ENCODE results near the gene SNED1. TPM values are rescaled to one million over a fixed set of nuclear protein-coding genes. Genes with fewer than 3 reads are reported as not detected.

SNED1 gene
- total RNA-seq, 1 donor from 2014 or later: 18.5 TPM

GRCh38 chr2:241123816-241124536 lies 125.6 kb downstream of the SNED1 start:
- DNase-seq (ENCODE audit: low read depth): no peak

GRCh38 chr2:241125626-241126025 lies 127.2 kb downstream of the SNED1 start:
- no peak for DNase-seq (ENCODE audit: low read depth)

DNA sequence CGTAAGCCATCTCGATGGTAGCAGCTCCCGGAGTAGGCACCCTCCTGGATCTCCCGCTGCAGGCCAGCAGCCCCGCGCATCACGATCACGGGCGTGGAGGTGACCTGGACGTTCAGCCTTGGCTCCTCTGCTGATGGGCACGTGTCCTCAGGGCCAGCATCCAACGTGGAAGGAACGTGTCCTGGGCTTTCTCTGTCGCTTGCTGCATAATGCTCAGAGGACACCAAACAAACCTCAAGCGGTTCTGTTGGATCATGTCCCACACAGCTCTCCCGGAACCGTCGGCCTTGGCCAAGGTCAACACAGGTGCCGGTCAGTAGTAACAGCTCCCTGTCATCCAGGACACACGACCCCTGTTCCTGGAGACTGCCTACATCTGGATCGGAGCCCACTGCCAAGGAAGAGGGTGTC lies 127.8 kb downstream of the SNED1 start:
- no peak for DNase-seq (ENCODE audit: low read depth)

- DNase-seq (ENCODE audit: low read depth): no peak
These were observed 128.4 kb downstream of the SNED1 start for GRCh38 chr2:241126771-241127202.

DNA sequence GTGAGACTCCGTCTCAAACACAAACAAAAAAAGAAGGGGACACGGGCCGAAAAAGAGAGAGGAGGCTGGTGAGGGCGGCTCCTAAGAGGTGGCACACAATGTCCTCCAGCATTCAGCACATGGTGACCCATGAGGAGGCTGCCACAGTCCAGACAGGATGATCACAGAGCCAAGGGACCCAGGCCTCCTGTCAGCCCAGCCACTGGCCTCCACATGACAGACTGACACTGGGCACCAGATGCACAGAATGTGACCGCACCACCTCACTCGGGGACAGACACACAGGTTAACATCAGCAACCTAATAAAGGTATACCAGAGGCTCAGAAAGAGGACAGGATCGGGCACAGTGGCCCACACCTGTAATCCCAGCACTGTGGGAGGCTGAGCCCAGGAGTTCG lies 129.8 kb downstream of the SNED1 start:
- DNase-seq (ENCODE audit: low read depth): no peak

DNA sequence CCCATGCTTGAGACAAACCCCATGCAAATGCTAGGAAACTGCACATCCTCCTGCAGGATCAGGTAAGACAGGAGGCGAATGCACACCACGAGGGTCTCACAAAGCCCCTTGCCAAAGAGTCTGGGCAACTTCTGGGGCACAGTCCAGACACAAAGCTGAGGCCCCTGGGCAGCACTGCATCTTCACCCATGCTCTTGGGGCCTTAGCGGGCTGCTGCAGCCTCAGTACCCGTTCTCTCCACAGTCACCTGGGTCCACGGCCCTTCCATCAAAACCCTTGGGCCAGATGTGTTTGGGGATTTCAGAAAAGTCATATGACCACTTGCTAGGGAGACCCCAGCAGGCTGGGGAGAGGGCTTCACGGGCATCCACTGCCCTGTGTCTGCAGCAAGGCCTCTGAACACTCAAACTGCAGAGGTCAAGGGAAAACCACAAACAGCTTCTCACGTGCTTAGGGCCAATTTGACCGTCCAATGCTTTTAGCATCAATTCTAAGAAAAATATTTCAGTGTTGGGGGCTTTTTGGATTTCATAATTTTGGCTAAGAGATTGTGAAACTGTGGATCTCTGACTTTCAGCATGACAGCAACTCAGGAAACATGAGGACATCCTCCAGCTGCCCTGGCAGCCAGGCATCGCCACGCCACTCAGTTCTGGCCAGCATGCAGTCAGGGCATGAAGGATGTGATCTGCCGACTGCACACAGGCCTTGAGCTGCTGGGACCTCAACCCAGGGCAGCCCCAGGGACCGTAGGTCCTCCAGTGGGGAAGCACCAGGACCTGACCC lies 130.9 kb downstream of the SNED1 start:
- no peak for DNase-seq (ENCODE audit: low read depth)

DNA sequence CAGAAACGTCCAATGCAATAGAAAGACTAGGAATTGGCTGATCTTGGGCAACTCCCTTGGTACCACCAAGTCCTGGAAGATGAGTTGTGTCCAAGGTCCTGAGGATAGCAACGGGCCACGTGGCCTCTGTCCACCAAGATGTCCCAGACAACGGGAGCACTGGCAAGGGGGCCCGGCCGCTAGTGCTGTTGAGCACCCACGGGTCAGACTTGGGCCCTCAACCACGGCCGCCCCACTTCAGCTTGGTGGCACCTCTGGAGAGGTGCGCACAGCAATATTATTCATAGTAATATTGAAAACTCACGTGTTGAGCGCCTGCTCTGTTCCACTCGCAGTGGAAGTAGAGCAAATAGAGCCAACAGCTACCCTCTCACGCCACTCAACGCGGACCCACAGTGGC lies 131.9 kb downstream of the SNED1 start:
- DNase-seq (ENCODE audit: low read depth): no peak

GRCh38 chr2:241131531-241131930 lies 133.1 kb downstream of the SNED1 start:
- no peak for DNase-seq (ENCODE audit: low read depth)

- DNase-seq (ENCODE audit: low read depth): peak; percentile 14
These were observed 134.4 kb downstream of the SNED1 start for GRCh38 chr2:241132538-241133435.

DNA sequence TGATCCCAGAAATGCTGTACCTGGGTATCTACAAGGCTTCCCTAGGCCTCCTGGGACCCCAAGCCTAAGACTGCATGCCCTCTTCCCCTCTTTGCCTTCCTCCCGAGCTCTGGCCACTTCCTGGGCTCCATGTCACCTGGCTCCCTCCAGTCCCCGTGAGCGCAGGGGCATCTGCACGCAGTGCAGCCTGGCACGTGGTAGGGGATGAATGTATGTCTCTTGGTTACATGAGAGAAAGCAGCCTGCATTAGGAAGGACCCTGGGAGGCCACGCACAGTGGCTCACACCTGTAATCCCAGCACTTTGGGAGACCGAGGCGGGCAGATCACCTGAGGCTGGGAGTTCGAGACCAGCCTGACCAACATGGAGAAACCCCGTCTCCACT lies 135.0 kb downstream of the SNED1 start:
- no peak for DNase-seq (ENCODE audit: low read depth)

GRCh38 chr2:241134711-241135110 lies 136.3 kb downstream of the SNED1 start:
- no peak for DNase-seq (ENCODE audit: low read depth)

DNA sequence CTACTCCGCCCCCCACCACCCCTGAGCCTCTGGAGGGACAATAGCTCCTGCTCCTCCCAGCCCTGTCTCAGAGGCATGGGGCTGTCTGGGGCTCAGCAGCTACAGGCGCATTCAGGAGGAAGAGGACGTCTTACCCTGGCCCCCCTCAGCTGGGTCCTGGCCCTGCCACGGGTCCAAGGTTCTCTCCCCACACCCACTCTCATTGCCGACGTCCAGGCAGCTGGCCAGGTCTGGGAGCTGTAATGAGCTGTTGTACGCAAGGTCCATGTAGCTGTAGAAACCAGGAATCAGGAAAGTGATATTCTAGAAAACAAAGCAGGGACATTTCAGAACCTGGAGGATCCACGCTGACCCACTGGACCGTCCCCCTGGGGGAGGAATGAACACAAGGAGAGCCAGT lies 137.3 kb downstream of the SNED1 start:
- DNase-seq (ENCODE audit: low read depth): no peak

DNA sequence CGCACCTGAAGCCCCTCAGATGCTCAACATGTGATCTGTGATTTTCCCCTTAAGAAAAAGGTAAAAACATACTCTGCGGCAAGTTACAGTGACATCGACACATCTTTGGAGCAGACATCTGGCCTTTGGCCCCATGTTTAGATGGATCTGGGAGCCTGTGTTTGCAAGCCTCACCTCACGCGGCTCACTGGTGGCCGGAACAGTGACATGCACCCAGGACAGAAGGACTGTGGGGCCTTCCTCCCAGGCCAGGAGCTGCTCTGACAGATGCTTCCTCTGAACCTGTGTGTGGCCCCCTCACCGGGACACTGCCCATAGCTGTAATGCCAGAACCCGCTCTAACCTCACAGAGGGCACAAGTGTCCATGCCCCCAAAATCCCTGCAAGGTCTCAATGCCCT lies 137.8 kb downstream of the SNED1 start:
- DNase-seq (ENCODE audit: low read depth): no peak

DNA sequence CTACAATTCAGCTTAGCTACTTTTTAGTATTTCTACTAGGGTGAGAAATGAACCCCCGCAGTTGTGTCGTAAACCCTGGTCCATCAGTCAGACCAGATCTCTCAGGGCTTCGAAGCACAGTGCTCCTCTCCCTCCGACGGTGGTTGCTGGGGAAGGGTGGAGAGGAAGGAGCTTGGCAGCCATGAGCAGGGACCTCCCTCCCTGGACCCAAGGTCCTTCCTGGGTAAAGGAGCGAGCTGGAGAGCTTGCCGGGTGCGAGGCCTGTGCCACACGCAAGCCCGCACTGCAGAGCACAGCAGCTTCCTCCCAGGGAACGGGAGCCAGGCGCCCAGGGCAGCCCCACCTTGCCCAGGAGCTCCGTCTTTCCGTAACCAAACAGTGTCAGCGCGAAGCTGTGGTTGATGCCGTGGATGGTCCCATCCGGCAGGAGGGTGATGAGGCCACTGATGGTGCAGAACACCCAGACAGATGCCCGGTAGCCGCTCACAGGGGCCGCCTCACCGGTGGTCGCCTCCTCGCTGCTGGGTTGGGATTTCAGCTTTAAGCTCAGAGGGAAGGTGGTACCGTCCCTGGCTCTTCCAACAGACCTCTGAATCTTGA lies 138.3 kb downstream of the SNED1 start:
- no peak for DNase-seq (ENCODE audit: low read depth)

DNA sequence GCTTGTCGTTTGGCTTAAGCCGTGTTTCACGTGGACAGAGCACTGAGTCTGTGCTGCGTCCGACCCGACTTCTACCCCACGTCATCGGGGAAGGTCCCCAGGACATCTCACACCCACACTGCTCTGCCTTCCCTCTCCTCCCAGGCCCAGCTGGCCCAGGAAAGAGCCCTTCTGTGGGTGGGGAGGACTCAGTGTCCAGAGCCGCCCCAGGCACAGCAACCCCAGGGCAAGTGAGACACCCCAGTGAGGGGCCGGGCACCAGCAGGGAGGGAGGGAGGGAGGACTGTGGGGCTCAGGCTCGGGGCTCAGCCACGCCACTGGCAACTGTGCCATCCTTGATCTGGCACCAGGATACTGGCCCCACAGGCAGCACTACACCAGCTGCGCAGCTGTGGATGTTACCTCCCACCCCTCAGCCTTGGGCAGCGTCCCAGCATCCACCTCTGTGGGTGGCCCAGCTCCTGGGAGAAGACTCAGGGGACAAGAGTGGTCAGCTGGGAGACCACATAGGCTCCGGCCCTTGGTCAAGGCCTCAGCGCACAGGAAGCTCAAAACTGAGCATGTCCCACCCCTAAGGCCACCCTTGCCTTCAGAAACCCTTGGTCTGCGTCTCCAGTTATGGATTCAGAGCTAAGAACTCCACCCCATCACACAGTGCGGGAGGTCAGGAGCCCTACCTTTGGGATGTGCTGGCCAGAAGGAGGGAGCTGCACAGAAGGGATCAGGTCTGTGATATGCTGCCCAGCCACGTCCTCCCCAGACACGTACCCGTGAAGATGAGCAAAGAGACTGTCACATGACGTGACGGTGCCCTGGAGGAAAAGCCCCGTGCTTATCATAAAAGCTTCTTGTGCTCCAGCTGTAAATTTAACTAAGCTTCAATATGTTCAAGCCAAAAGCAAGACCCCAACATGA lies 139.1 kb downstream of the SNED1 start:
- no peak for DNase-seq (ENCODE audit: low read depth)

DNA sequence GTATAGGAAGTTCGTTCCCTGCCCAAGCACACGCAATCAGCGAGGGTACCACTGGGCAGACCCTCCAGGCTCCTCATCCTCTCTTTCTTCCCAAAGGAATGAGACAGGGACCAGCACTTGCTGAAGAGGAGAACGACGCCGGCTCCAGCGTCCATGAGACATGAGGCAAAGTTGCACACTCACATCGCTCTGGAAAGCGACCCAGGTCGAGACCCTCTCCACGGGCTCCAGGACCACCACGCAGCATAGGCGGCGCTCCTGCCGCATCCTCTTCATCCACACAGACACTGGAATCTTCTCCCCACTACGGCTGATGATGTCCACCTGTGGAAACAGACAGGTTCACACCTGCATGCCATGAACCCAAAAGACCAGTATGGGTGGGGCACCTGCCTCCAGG lies 140.1 kb downstream of the SNED1 start:
- no peak for DNase-seq (ENCODE audit: low read depth)

DNA sequence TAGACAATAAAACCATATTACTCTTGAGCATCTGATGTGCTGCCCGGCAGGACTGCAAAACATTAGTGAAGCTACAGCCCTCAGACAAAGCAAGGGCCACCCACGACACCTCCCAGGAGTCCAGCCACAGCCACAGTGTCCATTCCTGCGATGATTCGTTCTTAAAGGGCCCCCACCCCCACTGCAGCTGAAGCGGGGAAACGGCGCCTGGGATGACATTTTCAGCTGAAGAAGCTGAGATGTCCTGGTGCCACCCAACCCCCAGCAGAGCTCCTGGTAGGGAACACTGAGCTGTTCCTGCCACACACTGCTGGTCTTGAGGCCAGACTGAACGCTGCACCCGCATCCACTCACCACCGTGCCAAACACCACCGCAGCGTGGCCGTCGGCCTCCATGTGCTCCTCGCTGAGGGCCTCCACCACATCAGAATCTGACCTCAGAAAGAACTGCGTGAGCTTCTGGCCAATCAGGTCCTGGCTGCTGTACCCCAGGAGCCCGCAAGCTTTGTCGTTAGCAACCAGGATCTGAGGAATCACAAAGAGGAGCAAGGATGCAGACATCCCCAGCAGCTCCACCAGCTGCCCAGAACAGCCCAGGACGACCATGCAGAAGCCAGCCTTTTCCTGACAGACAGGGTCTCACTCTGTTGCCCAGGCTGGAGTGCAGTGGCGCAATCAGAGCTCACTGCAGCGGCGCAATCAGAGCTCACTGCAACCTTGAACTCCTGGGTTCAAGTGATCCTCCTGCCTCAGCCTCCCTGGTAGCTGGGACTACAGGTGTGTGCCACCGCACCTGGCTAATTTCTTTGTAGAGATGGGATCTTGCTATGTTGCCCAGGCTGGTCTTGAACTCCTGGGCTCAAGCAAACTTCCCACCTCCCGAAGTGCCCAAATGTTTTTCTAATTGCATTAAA lies 141.4 kb downstream of the SNED1 start:
- no peak for DNase-seq (ENCODE audit: low read depth)

GRCh38 chr2:241140445-241140840 lies 142.0 kb downstream of the SNED1 start:
- no peak for DNase-seq (ENCODE audit: low read depth)

GRCh38 chr2:241141214-241141770 lies 142.9 kb downstream of the SNED1 start:
- no peak for DNase-seq (ENCODE audit: low read depth)

All from myocyte (in vitro differentiated cells).